ENCODE measurements around the gene PRX. TPM values are rescaled to one million over a fixed set of nuclear protein-coding genes. Genes with fewer than 3 reads are reported as not detected.

Gene PRX
- total and polyA plus RNA-seq, 2 donors from 2014 or later, result 4.5 to 12.6 TPM

- Histone ChIP-seq H3K36me3 (ENCODE audit: control insufficient read depth in 2 of 3, insufficient read depth in 3 of 3, low read length in 3 of 3) (no peaks in the 10 kb centered on the region), H3K27ac (ENCODE audit: low read depth in 2 of 2, low read length in 2 of 2) (no peak within 1 kb of the TSS), H3K4me1 (ENCODE audit: control insufficient read depth in 2 of 3, insufficient read depth in 2 of 3, low read depth in 1 of 3, low read length in 3 of 3) (no peaks in the 10 kb centered on the region), H3K9ac (ENCODE audit: low read length in 3 of 3) (no peak within 1 kb of the TSS), H3K4me3 (ENCODE audit: low read length in 3 of 3) (no peak within 1 kb of the TSS), H3K27me3 (ENCODE audit: control insufficient read depth, insufficient read depth, low read length) (no peaks in the 10 kb centered on the region), H3K9me3 (ENCODE audit: control insufficient read depth in 2 of 3, insufficient read depth in 1 of 3, low read length in 3 of 3) (no peaks in the 10 kb centered on the region)
- DNase-seq, result no peak
- intact Hi-C loops (cut with DNase I), result no loop called here
- FAIRE-seq, result no peak
- TF ChIP-seq CTCF (IDR thresholded peaks at IDR 0.05; ENCODE audit: borderline replicate concordance, extremely low read depth, insufficient read depth), result no peak
Measured at GRCh38 chr19:40390084-40390742, 23.0 kb downstream of the PRX start, which contains the start of gene HIPK4. HIPK4 (minus strand) TSS chr19:40390181; CDS start chr19:40389902, 279 bp downstream.

- Histone ChIP-seq H3K36me3 (ENCODE audit: control insufficient read depth in 2 of 3, insufficient read depth in 3 of 3, low read length in 3 of 3) (no peaks in the 10 kb centered on the region), H3K4me3 (ENCODE audit: low read length in 3 of 3) (no peak overlapping the region), H3K9me3 (ENCODE audit: control insufficient read depth in 2 of 3, insufficient read depth in 1 of 3, low read length in 3 of 3) (no peaks in the 10 kb centered on the region), H3K4me1 (ENCODE audit: control insufficient read depth in 2 of 3, insufficient read depth in 2 of 3, low read depth in 1 of 3, low read length in 3 of 3) (no peaks in the 10 kb centered on the region), H3K27me3 (ENCODE audit: control insufficient read depth, insufficient read depth, low read length) (no peaks in the 10 kb centered on the region), H3K9ac (ENCODE audit: low read length in 3 of 3) (no peak overlapping the region), H3K27ac (ENCODE audit: low read depth in 2 of 2, low read length in 2 of 2) (no peak overlapping the region)
- TF ChIP-seq CTCF (IDR thresholded peaks at IDR 0.05; ENCODE audit: borderline replicate concordance, extremely low read depth, insufficient read depth), result no peak
- intact Hi-C loops (cut with DNase I), result no loop called here
- FAIRE-seq, result no peak
- DNase-seq, result no peak
Measured at GRCh38 chr19:40389404-40390083, 23.6 kb downstream of the PRX start.

GRCh38 chr19:40388481-40388880 is 24.7 kb downstream of the PRX start:
- intact Hi-C loops (cut with DNase I), result no loop called here
- Histone ChIP-seq H3K36me3 (ENCODE audit: control insufficient read depth in 2 of 3, insufficient read depth in 3 of 3, low read length in 3 of 3) (no peaks in the 10 kb centered on the region), H3K27ac (ENCODE audit: low read depth in 2 of 2, low read length in 2 of 2) (no peak overlapping the region), H3K9me3 (ENCODE audit: control insufficient read depth in 2 of 3, insufficient read depth in 1 of 3, low read length in 3 of 3) (no peaks in the 10 kb centered on the region), H3K4me1 (ENCODE audit: control insufficient read depth in 2 of 3, insufficient read depth in 2 of 3, low read depth in 1 of 3, low read length in 3 of 3) (no peaks in the 10 kb centered on the region), H3K4me3 (ENCODE audit: low read length in 3 of 3) (no peak overlapping the region), H3K27me3 (ENCODE audit: control insufficient read depth, insufficient read depth, low read length) (no peaks in the 10 kb centered on the region), H3K9ac (ENCODE audit: low read length in 3 of 3) (no peak overlapping the region)
- no peak for TF ChIP-seq CTCF (IDR thresholded peaks at IDR 0.05; ENCODE audit: borderline replicate concordance, extremely low read depth, insufficient read depth)
- DNase-seq (no peak), FAIRE-seq (no peak)
